Neural cell (in vitro differentiated cells): ENCODE data around the gene ENTPD1. TPM values are rescaled to one million over a fixed set of nuclear protein-coding genes. Genes with fewer than 3 reads are reported as not detected.
"Not testable (repeated sequence)": the region's sequence is repeated elsewhere in the genome, so short reads cannot be mapped to it uniquely, and the experiment has no call there.

Experiments
- H2AFZ ChIP-seq: fragments of 200-600, 300-800 bp; sonication (generic), shearing (Covaris generic); 2 replicates; pipeline ENCODE4 v1.6.0; 2014; ENCODE audit warnings: low read depth, mild to moderate bottlenecking, antibody characterized with exemption, low read length, moderate library complexity
- H3F3A ChIP-seq: fragments of 200-600 bp; shearing (Covaris generic); 2 replicates; pipeline ENCODE4 v1.6.1; 2016; ENCODE audit warnings: mild to moderate bottlenecking, moderate library complexity, mixed read lengths, antibody characterized with exemption, low read length; ENCODE audit not compliant: insufficient read depth, poor library complexity, severe bottlenecking
- H3K27ac ChIP-seq: fragments of 200-600, 300-800 bp; sonication (generic), shearing (Covaris generic); 2 replicates; pipeline ENCODE4 v1.5.1; 2014; ENCODE audit warnings: mild to moderate bottlenecking, low read length, moderate library complexity
- H3K27me3 ChIP-seq: fragments of 300-800, 200-600 bp; sonication (generic), shearing (Covaris generic); 2 replicates; pipeline ENCODE4 v1.6.0; 2014; ENCODE audit warnings: mild to moderate bottlenecking, low read depth, low read length, moderate library complexity; ENCODE audit not compliant: insufficient read depth
- H3K36me3 ChIP-seq: fragments of 300-800, 200-600 bp; sonication (generic), shearing (Covaris generic); 2 replicates; pipeline ENCODE4 v1.5.1; 2014; ENCODE audit warnings: mild to moderate bottlenecking, antibody characterized with exemption, low read length, moderate library complexity; ENCODE audit not compliant: insufficient read depth
- H3K4me2 ChIP-seq: fragments of 300-800, 200-600 bp; sonication (generic), shearing (Covaris generic); 2 replicates; pipeline ENCODE4 v1.6.0; 2014; ENCODE audit warnings: mild to moderate bottlenecking, low read length
- H3K4me3 ChIP-seq: fragments of 300-800, 200-600 bp; sonication (generic), shearing (Covaris generic); 2 replicates; pipeline ENCODE4 v1.5.1; 2014; ENCODE audit warnings: mild to moderate bottlenecking, low read length, moderate library complexity
- H3K79me2 ChIP-seq: fragments of 200-600 bp; shearing (Covaris generic); replicated peaks from 2 replicates; pipeline ENCODE4 v1.6.0; 2014; ENCODE audit warnings: mild to moderate bottlenecking, low read length, moderate library complexity; ENCODE audit not compliant: insufficient read depth
- H3K9ac ChIP-seq: fragments of 300-800, 200-600 bp; sonication (generic), shearing (Covaris generic); 2 replicates; pipeline ENCODE4 v1.6.1; 2016; ENCODE audit warnings: mild to moderate bottlenecking, low read length, mixed read lengths
- H3K9me2 ChIP-seq: fragments of 200-600 bp; shearing (Covaris generic); 2 replicates; pipeline ENCODE4 v1.6.1; 2016; ENCODE audit warnings: mild to moderate bottlenecking, low read length, mixed read lengths; ENCODE audit not compliant: insufficient read depth
- H3K9me3 ChIP-seq: fragments of 200-600, 300-800 bp; sonication (generic), shearing (Covaris generic); 2 replicates; pipeline ENCODE4 v1.6.1; 2016; ENCODE audit warnings: mild to moderate bottlenecking, mixed run types, low read length, moderate library complexity, mixed read lengths
- H4K20me1 ChIP-seq: fragments of 200-600 bp; shearing (Covaris generic); 2 replicates; pipeline ENCODE4 v1.6.1; 2016; ENCODE audit warnings: mild to moderate bottlenecking, mixed run types; ENCODE audit not compliant: insufficient read depth
- EP300 ChIP-seq: fragments of 450-650 bp; conservative IDR thresholded peaks from 2 replicates; pipeline ENCODE4 v1.6.1; 2014; ENCODE audit warnings: antibody characterized with exemption, mild to moderate bottlenecking, moderate library complexity; ENCODE audit not compliant: poor library complexity, severe bottlenecking
- EZH2 ChIP-seq: fragments of 200-600, 300-800 bp; shearing (Covaris generic), sonication (generic); IDR thresholded peaks from 2 replicates; pipeline ENCODE4 v1.6.1; 2014; ENCODE audit warnings: antibody characterized with exemption, low read length, borderline replicate concordance, mild to moderate bottlenecking; ENCODE audit not compliant: insufficient read depth, poor library complexity, severe bottlenecking
- MXI1 ChIP-seq: fragments of 450-650 bp; conservative IDR thresholded peaks from 2 replicates; pipeline ENCODE4 v1.6.1; 2014; ENCODE audit warnings: antibody characterized with exemption, mild to moderate bottlenecking; ENCODE audit not compliant: poor library complexity, severe bottlenecking
- POLR2AphosphoS5 ChIP-seq: IDR thresholded peaks from 2 replicates; pipeline ENCODE4 v1.6.1; 2012
- RAD21 ChIP-seq: fragments of 450-650 bp; conservative IDR thresholded peaks from 2 replicates; pipeline ENCODE4 v1.6.1; 2014; ENCODE audit warnings: antibody characterized with exemption, mild to moderate bottlenecking, moderate library complexity
- SMC3 ChIP-seq: fragments of 450-650 bp; conservative IDR thresholded peaks from 2 replicates; pipeline ENCODE4 v1.6.1; 2014; ENCODE audit warnings: antibody characterized with exemption, mild to moderate bottlenecking, moderate library complexity; ENCODE audit not compliant: poor library complexity
- TAF1 ChIP-seq: IDR thresholded peaks from 2 replicates; pipeline ENCODE4 v1.6.1; 2012; ENCODE audit warnings: low read depth
- polyA plus RNA-seq: library from polyadenylated mRNA; depleted of rRNA; stranded (reverse); fragments of >200 nt; gene quantifications from 2 replicates; pipeline ENCODE4 v1.2.3, GENCODE V29; 2014
- TF ChIP-seq, protein P1 (sequence below): IDR thresholded peaks from 2 replicates; pipeline ENCODE4 v1.6.1; 2012; ENCODE audit warnings: borderline replicate concordance
- TF ChIP-seq, protein P2 (sequence below): fragments of 450-650 bp; IDR thresholded peaks from 2 replicates; pipeline ENCODE4 v1.5.1; 2014; ENCODE audit warnings: antibody characterized with exemption, mild to moderate bottlenecking, moderate library complexity; ENCODE audit not compliant: poor library complexity, severe bottlenecking

Gene ENTPD1
- polyA plus RNA-seq, 1 donor from 2014 or later: 0.57 TPM

GRCh38 chr10:95716466-95716865 is 39.5 kb upstream of the ENTPD1 start:
- Histone ChIP-seq H3F3A (no peaks in the 10 kb centered on the region), H3K36me3 (no peaks in the 10 kb centered on the region), H3K9me2 (no peaks in the 10 kb centered on the region), H4K20me1 (no peaks in the 10 kb centered on the region), H3K4me3 (no peak overlapping the region), H2AFZ (no peak overlapping the region), H3K27me3 (no peaks in the 10 kb centered on the region), H3K79me2 (no peaks in the 10 kb centered on the region), H3K9me3 (no peaks in the 10 kb centered on the region), H3K4me2 (no peak overlapping the region), H3K27ac (no peak overlapping the region), H3K9ac (no peak overlapping the region)
- TF ChIP-seq MXI1 (no peak), POLR2AphosphoS5 (no peak), TAF1 (no peak), RAD21 (no peak), EZH2 (no peak), EP300 (no peak), SMC3 (no peak)
- TF ChIP-seq, protein P1, sequence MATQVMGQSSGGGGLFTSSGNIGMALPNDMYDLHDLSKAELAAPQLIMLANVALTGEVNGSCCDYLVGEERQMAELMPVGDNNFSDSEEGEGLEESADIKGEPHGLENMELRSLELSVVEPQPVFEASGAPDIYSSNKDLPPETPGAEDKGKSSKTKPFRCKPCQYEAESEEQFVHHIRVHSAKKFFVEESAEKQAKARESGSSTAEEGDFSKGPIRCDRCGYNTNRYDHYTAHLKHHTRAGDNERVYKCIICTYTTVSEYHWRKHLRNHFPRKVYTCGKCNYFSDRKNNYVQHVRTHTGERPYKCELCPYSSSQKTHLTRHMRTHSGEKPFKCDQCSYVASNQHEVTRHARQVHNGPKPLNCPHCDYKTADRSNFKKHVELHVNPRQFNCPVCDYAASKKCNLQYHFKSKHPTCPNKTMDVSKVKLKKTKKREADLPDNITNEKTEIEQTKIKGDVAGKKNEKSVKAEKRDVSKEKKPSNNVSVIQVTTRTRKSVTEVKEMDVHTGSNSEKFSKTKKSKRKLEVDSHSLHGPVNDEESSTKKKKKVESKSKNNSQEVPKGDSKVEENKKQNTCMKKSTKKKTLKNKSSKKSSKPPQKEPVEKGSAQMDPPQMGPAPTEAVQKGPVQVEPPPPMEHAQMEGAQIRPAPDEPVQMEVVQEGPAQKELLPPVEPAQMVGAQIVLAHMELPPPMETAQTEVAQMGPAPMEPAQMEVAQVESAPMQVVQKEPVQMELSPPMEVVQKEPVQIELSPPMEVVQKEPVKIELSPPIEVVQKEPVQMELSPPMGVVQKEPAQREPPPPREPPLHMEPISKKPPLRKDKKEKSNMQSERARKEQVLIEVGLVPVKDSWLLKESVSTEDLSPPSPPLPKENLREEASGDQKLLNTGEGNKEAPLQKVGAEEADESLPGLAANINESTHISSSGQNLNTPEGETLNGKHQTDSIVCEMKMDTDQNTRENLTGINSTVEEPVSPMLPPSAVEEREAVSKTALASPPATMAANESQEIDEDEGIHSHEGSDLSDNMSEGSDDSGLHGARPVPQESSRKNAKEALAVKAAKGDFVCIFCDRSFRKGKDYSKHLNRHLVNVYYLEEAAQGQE: no peak
- TF ChIP-seq, protein P2, sequence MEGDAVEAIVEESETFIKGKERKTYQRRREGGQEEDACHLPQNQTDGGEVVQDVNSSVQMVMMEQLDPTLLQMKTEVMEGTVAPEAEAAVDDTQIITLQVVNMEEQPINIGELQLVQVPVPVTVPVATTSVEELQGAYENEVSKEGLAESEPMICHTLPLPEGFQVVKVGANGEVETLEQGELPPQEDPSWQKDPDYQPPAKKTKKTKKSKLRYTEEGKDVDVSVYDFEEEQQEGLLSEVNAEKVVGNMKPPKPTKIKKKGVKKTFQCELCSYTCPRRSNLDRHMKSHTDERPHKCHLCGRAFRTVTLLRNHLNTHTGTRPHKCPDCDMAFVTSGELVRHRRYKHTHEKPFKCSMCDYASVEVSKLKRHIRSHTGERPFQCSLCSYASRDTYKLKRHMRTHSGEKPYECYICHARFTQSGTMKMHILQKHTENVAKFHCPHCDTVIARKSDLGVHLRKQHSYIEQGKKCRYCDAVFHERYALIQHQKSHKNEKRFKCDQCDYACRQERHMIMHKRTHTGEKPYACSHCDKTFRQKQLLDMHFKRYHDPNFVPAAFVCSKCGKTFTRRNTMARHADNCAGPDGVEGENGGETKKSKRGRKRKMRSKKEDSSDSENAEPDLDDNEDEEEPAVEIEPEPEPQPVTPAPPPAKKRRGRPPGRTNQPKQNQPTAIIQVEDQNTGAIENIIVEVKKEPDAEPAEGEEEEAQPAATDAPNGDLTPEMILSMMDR: no peak

- Histone ChIP-seq H3K27ac (no peak overlapping the region), H3K79me2 (no peaks in the 10 kb centered on the region), H3F3A (no peaks in the 10 kb centered on the region), H3K9ac (no peak overlapping the region), H3K4me3 (no peak overlapping the region), H2AFZ (no peak overlapping the region), H3K36me3 (no peaks in the 10 kb centered on the region), H3K4me2 (no peak overlapping the region), H4K20me1 (no peaks in the 10 kb centered on the region), H3K9me2 (no peaks in the 10 kb centered on the region), H3K9me3 (no peaks in the 10 kb centered on the region), H3K27me3 (no peaks in the 10 kb centered on the region)
- TF ChIP-seq POLR2AphosphoS5 (no peak), TAF1 (no peak), EZH2 (no peak), MXI1 (no peak), SMC3 (no peak)
- TF ChIP-seq, protein P2: no peak
- TF ChIP-seq, protein P1: no peak
Measured at GRCh38 chr10:95716866-95717265, 39.1 kb upstream of the ENTPD1 start.

DNA sequence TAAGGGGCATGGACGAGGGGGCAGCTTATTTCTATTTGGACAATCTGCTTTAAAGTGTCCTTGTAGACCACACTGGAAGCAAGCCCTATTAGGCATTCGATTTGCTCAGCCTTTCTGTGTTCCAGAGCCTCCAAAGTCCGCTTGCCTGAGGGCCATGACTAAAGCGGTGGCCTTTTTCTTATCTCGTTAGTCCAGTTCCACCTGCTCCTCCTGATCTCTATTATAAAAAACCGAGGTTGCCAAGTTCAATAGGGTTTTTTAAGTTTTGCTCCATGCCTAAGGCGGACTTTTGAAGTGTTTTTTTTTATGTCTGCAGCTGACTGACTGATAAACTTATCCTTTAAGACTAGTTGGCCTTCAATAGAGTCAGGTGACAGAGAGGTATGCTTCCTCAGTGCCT is 35.2 kb upstream of the ENTPD1 start:
- H2AFZ ChIP-seq, H3K9me3 ChIP-seq, H3K79me2 ChIP-seq, H3K36me3 ChIP-seq, H4K20me1 ChIP-seq, H3K9ac ChIP-seq, H3K4me2 ChIP-seq, H3K27ac ChIP-seq, H3K4me3 ChIP-seq, H3F3A ChIP-seq, H3K27me3 ChIP-seq, H3K9me2 ChIP-seq: not testable (repeated sequence)
